ENCODE data around the gene KIF27. TPM values are rescaled to one million over a fixed set of nuclear protein-coding genes. Genes with fewer than 3 reads are reported as not detected.
A peak's percentile ranks its signal among the peaks of the same experiment; 100 is the strongest.
"Not testable (repeated sequence)": the region's sequence is repeated elsewhere in the genome, so short reads cannot be mapped to it uniquely, and the experiment has no call there.

KIF27 gene
- polyA plus RNA-seq, 3 donors, result 19.1 to 27.3 (median 19.3) TPM

DNA sequence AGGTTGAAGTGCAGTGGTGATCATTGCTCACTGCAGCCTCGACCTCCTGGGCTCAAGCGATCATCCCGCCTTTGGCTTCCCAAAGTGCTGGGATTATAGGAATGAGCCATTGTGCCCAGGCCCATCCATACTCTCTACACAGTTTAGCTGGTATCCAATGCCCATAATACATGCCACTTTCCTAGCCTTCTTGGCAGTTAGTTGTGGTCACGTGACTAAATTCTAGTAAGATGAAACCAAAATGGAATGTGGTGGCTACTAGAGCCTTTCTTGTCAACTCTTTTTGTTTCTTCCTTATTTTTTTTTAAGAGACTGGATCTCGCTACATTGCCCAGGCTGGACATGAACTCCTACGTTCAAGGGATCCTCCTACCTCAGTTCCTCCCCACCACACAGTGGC is 15.3 kb upstream of the KIF27 start:
- DNase-seq (ENCODE audit: extremely low read depth in 1 of 11, low read depth in 9 of 11, low spot score in 4 of 11), result no peak

- no peak for DNase-seq (ENCODE audit: extremely low read depth in 1 of 11, low read depth in 9 of 11, low spot score in 4 of 11)
Observed at GRCh38 chr9:83935276-83935935, 14.2 kb upstream of the KIF27 start.

- DNase-seq (ENCODE audit: extremely low read depth in 1 of 11, low read depth in 9 of 11, low spot score in 4 of 11), result no peak
Observed at GRCh38 chr9:83934569-83935275, 13.5 kb upstream of the KIF27 start.

- DNase-seq (ENCODE audit: extremely low read depth in 1 of 11, low read depth in 9 of 11, low spot score in 4 of 11), result no peak
Observed at GRCh38 chr9:83933790-83934189, 12.6 kb upstream of the KIF27 start.

DNA sequence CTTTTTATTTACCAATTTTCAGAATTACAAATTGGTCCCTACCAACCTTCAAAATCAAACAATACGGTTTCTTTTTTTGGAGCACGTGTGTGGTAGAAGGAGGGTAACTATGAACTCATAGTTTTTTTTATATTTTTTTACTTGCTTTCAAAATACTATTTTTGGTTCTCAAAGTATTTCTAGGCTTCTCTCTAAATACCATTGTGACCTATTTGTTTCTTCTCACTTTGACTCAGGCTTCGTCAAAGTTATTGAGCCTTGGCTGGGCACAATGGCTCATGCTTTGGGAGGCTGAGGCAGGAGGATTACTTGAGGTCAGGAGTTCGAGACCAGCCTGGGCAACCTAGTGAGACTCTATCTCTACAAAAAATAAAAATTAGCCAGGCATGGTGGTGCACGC is 11.6 kb upstream of the KIF27 start:
- no peak for DNase-seq (ENCODE audit: extremely low read depth in 1 of 11, low read depth in 9 of 11, low spot score in 4 of 11)

DNA sequence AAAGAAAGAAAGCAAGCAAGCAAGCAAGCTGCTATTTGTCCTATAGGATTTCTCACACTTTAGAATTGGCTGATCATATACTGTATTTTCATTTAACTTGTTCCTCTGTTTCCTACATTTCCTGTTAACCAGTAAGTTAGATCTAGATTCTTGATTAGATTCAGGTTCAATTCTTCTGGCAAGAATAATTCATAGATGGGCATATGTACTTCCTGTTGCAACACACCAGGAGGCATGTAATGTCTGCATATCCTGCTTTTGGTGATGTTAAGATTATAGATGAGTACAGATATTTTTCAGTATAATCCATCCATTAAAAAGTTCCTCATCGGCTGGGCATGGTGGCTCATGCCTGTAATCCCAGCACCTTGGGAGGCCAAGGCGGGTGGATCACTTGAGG is 10.8 kb upstream of the KIF27 start:
- DNase-seq (ENCODE audit: extremely low read depth in 1 of 11, low read depth in 9 of 11, low spot score in 4 of 11), result no peak

DNA sequence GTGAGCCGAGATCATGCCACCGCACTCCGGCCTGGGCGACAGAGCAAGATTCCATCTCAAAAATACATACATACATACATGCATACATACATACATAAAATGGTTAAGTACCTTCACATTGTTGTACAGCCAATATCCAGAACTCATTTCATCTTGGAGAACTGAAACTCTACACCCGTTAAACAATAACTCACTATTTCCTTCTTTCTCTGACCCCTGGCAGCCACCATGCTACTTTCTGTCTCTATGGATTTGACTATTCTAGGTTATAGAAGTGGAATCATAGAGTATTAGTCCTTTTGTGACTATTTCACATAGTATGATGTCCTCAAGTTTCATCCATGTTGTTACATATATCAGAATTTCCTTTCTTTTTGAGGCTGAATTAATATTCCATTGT is 9.6 kb upstream of the KIF27 start:
- no peak for DNase-seq (ENCODE audit: extremely low read depth in 1 of 11, low read depth in 9 of 11, low spot score in 4 of 11)

DNA sequence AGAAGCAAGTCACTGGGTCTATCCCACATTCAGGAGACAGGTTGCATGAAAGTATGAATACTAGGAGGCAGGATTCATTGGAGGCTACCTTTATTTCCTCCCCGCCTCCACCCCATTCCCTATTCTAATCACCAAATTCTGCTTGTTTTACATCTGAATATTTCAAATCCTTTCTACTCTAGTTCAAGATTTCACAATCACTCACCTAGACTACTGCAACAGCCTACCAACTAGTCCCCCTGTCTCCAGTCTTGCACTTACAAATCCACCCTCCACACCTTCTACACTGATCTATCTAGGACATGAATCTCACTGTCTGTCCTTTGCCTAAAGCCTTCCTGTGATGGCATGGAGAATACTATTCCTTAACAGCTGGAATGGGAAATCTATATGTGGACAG is 6.4 kb upstream of the KIF27 start:
- DNase-seq (ENCODE audit: extremely low read depth in 1 of 11, low read depth in 9 of 11, low spot score in 4 of 11), result no peak

- DNase-seq (ENCODE audit: extremely low read depth in 1 of 11, low read depth in 9 of 11, low spot score in 4 of 11), result peak in 8 of 11 donors; percentile 8 to 56 (median 52)
Observed at GRCh38 chr9:83920469-83920926, 734 bp downstream of the KIF27 start.

GRCh38 chr9:83919111-83919510 is 2.1 kb downstream of the KIF27 start:
- DNase-seq (ENCODE audit: extremely low read depth in 1 of 11, low read depth in 9 of 11, low spot score in 4 of 11), result no peak

DNA sequence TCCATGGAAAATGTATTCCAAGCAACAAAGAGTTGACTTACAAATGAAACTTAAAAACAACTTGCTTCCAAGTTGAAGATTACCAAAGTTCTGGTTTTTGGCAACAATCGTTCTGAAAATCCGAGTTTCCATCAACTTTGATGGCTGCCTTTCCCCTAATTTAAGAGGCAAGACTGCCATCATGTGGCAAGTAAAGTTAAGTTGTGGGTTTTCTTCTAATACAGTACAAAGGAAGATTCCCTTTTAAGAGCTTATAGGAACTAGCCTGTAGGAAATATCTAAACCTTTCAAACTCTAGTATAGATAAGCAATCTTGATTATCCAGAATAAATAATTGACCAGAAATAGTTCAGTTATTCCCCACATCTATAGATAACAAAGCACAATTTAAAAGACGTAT is 9.0 kb downstream of the KIF27 start:
- peak in 1 of 11 donors; percentile 11 for DNase-seq (ENCODE audit: extremely low read depth in 1 of 11, low read depth in 9 of 11, low spot score in 4 of 11)

- no peak for DNase-seq (ENCODE audit: extremely low read depth in 1 of 11, low read depth in 9 of 11, low spot score in 4 of 11)
Observed at GRCh38 chr9:83906144-83906543, 15.1 kb downstream of the KIF27 start.

DNA sequence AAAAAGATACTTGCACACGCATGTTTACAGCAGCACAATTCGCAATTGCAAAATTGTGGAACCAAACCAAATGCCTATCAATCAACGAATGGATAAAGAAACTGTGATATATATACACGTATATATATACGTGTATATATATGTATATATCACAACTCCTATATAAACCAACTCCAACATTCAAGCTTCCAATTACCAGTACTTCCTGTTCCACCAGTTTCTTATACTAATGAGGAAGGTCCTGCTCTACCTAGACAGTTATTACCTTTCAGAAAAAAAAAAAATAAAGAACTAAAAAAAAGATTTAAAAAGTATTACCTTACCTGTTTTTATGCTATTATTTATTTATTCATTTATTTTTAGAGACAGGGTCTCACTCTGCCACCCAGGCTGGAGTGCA is 20.6 kb downstream of the KIF27 start:
- not testable (repeated sequence) for DNase-seq (ENCODE audit: extremely low read depth in 1 of 11, low read depth in 9 of 11, low spot score in 4 of 11)

DNA sequence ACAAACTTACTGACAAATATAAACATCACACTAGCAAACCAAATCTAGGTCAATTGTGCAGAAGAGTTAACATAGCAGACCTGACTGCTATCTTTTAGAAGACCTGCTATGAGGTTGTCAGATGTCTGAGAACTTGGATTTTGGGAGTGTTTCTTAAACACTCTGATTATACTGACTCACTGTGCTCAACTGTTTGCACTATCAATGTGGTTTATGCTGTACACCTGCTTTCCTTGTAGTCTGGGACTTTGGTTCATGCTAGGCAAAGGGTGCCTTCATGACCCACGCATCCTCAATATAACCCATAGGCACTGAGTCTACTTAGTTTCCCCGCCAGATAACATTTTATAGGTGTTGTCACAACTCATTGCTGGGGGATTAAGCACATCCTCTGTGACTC is 26.9 kb downstream of the KIF27 start:
- not testable (repeated sequence) for DNase-seq (ENCODE audit: extremely low read depth in 1 of 11, low read depth in 9 of 11, low spot score in 4 of 11)

- DNase-seq (ENCODE audit: extremely low read depth in 1 of 11, low read depth in 9 of 11, low spot score in 4 of 11), result not testable (repeated sequence)
Observed at GRCh38 chr9:83886498-83886897, 34.7 kb downstream of the KIF27 start.

DNA sequence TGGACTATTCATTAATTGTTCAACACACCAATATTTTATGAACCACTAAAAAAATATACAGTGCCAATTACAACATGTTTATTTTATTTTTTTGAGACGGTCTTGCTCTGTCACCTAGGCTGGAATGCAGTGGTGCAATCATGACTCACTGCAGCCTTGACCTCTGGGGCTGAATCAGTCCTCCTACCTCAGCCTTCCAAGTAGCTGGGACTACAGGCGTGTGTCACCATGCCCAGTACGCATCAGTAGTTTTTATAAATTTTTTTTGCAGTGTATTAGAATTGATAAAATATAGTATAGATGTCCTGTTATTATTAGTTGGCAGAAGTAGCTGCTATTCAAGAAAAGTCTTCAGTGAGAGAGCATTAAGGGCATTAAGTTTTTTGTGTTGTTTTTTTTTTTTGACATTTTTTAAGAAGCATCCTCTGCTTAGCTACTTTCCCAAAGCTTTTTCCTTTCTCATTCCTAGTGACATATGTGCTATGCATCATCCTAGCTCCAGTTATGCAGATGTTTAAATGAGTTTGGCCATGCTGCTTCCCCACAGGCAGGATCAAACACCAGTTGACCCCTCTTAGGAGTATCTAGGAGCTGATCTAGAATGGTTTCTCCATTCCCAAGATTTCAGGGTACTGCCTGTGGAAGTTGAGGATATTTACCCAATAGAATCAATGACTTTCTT is 35.5 kb downstream of the KIF27 start:
- not testable (repeated sequence) for DNase-seq (ENCODE audit: extremely low read depth in 1 of 11, low read depth in 9 of 11, low spot score in 4 of 11)

DNA sequence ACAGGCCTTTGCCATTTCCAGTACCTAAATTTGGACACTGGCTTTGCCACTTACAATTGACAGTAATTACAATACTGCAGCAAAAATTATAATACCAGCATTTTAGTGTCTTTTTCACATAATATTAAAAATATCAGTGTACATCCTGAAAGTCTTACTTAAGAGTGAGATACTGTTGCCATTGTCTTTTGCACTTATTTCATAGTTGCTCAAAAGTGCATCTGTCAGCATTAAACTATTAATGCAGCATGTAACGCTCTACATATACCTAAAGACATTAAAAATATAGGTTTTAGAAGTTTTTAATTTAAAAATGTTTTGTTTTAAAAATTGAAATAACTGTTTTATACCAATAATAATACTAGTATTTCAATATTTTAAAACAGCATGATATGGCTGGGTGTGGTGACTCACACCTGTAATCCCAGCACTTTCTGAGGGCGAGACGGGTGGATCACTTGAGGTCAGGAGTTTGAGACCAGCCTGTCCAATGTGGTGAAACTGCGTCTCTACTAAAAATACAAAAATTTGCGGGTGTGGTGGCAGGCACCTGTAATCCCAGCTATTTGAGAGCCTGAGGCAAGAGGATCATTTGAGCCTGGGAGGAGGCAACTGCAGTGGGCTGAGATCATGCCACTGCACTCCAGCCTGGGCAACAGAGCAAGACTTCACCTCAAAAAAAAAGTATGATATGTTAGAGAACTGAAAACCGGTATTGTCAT is 39.4 kb downstream of the KIF27 start:
- DNase-seq (ENCODE audit: extremely low read depth in 1 of 11, low read depth in 9 of 11, low spot score in 4 of 11), result not testable (repeated sequence)

GRCh38 chr9:83875559-83875958 is 45.7 kb downstream of the KIF27 start:
- DNase-seq (ENCODE audit: extremely low read depth in 1 of 11, low read depth in 9 of 11, low spot score in 4 of 11), result not testable (repeated sequence)

GRCh38 chr9:83849895-83850294 is 71.3 kb downstream of the KIF27 start:
- DNase-seq (ENCODE audit: extremely low read depth in 1 of 11, low read depth in 9 of 11, low spot score in 4 of 11), result not testable (repeated sequence)

All from renal cortex interstitium (tissue), 11 donors.